ENCODE measurements around the gene METTL25.
A peak's percentile ranks its signal among the peaks of the same experiment; 100 is the strongest.
"Not testable (repeated sequence)": the region's sequence is repeated elsewhere in the genome, so short reads cannot be mapped to it uniquely, and the experiment has no call there.

METTL25 gene

DNA sequence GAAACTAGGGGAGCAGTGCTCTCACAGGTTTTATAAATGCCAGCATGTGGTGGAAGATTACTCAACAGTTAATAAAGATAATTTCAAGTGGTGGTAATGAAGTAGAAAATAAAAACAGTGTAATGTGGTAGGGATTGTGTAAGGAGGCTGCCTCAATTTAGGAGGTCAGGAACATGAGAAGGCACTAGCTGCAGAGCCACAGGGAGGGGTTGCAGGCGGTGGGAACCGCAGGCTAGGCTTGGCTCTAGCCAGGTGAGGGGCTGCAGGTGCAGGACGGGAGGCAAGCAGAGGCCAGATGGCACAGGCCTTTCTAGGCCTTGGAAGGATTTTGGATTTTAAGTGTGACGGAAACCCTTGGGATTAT, 768 bp downstream of the METTL25 start:
- no peaks in the 10 kb centered on the region for H3K27me3 ChIP-seq (ENCODE audit: control insufficient read depth, insufficient read depth, low read length)
- no peak overlapping the region for H3K27ac ChIP-seq (ENCODE audit: low read length)
- peak overlapping the region; percentile 98 for H3K4me3 ChIP-seq (ENCODE audit: low read length)
- H3K9me3 ChIP-seq (ENCODE audit: control insufficient read depth, low read depth, low read length) = no peaks in the 10 kb centered on the region
- no peak overlapping the region for H3K9ac ChIP-seq (ENCODE audit: low read length)
- peaks cover 20% of the 10 kb centered on the region for H3K36me3 ChIP-seq (ENCODE audit: control insufficient read depth, low read depth, low read length)
- H3K4me1 ChIP-seq (ENCODE audit: control insufficient read depth, low read depth, low read length) = no peaks in the 10 kb centered on the region

DNA sequence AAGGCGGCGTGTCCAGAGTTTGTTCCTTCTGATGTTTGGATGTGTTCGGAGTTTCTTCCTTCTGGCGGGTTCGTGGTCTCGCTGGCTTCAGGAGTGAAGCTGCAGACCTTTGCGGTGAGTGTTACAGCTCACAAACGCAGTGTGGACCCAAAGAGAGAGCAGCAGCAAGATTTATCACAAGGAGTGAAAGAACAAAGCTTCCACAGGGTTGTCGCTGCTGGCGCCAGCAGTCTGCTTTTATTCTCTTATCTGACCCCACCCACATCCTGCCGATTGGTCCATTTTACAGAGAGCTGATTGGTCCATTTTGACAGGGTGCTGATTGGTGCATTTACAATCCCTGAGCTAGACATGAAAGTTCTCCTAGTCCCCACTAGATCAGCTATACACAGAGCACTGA, 2.5 kb downstream of the METTL25 start:
- not testable (repeated sequence) for H3K9me3 ChIP-seq (ENCODE audit: control insufficient read depth, low read depth, low read length); H3K9ac ChIP-seq (ENCODE audit: low read length); H3K4me3 ChIP-seq (ENCODE audit: low read length); H3K27ac ChIP-seq (ENCODE audit: low read length); H3K4me1 ChIP-seq (ENCODE audit: control insufficient read depth, low read depth, low read length); H3K36me3 ChIP-seq (ENCODE audit: control insufficient read depth, low read depth, low read length); H3K27me3 ChIP-seq (ENCODE audit: control insufficient read depth, insufficient read depth, low read length)

DNA sequence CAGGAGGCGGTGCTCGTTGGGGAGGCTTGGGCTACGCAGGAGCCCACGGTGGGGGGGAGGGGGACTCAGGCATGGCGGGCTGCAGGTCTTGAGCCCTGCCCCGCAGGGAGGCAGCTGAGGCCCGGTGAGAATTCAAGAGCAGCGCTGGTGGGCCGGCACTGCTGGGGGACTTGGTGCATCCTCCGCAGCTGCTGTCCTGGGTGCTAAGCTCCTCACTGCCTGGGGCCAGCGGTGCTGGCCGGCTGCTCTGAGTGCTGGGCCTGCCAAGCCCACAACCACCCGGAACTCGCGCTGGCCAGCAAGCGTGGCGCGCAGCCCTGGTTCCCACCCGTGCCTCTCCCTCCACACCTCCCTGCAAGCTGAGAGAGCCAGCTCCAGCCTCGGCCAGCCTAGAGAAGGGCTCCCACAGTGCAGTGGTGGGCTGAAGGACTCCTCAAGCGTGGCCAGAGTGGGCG, 3.2 kb downstream of the METTL25 start:
- H3K9ac ChIP-seq (ENCODE audit: low read length) = no peak overlapping the region
- no peaks in the 10 kb centered on the region for H3K9me3 ChIP-seq (ENCODE audit: control insufficient read depth, low read depth, low read length)
- peaks cover 1% of the 10 kb centered on the region for H3K36me3 ChIP-seq (ENCODE audit: control insufficient read depth, low read depth, low read length)
- no peaks in the 10 kb centered on the region for H3K27me3 ChIP-seq (ENCODE audit: control insufficient read depth, insufficient read depth, low read length)
- no peak overlapping the region for H3K27ac ChIP-seq (ENCODE audit: low read length)
- H3K4me3 ChIP-seq (ENCODE audit: low read length) = no peak overlapping the region
- H3K4me1 ChIP-seq (ENCODE audit: control insufficient read depth, low read depth, low read length) = no peaks in the 10 kb centered on the region

DNA sequence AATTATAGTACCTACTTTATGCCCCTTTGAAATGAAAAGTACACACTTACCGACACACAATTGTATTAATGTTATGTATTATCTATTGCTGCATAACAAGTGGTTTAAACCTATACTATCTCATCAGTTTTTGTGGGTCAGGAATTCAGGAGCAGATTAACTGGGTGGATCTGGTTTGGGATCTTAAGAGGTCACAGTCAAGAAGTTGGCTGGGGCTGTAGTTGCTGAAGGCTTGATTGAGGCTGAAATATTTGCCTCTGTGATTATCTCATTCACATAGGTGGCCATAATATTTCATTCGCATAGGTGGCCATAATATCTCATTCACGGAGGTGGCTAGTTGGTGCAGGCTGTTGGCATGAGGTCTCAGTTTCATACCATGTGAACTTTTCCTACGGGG, 5.7 kb downstream of the METTL25 start:
- Histone ChIP-seq H3K27me3 (ENCODE audit: control insufficient read depth, insufficient read depth, low read length) (no peaks in the 10 kb centered on the region), H3K27ac (ENCODE audit: low read length) (no peak overlapping the region), H3K9me3 (ENCODE audit: control insufficient read depth, low read depth, low read length) (no peaks in the 10 kb centered on the region), H3K9ac (ENCODE audit: low read length) (no peak overlapping the region), H3K4me3 (ENCODE audit: low read length) (no peak overlapping the region), H3K4me1 (ENCODE audit: control insufficient read depth, low read depth, low read length) (no peaks in the 10 kb centered on the region), H3K36me3 (ENCODE audit: control insufficient read depth, low read depth, low read length) (no peaks in the 10 kb centered on the region)

DNA sequence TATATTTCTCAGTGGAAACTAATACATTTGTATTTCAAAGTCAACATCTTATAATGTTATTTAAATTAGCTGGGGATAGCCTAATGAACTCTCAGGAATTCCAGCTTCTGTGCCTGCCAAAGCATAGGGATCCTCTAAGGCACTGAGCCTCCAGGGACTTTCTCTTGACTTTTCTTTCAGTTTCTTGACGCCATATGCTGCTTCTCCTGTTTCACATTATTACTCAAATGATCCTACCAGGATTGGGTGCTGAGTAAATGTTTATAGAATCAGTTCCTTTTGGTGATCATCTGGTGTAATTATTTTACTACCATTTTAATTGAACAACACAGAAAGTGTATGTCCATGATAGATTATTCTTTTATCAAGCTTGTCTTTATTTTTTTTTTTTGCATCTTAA, 7.9 kb downstream of the METTL25 start:
- Histone ChIP-seq H3K36me3 (ENCODE audit: control insufficient read depth, low read depth, low read length) (no peaks in the 10 kb centered on the region), H3K27ac (ENCODE audit: low read length) (no peak overlapping the region), H3K4me3 (ENCODE audit: low read length) (no peak overlapping the region), H3K27me3 (ENCODE audit: control insufficient read depth, insufficient read depth, low read length) (no peaks in the 10 kb centered on the region), H3K9me3 (ENCODE audit: control insufficient read depth, low read depth, low read length) (no peaks in the 10 kb centered on the region), H3K9ac (ENCODE audit: low read length) (no peak overlapping the region), H3K4me1 (ENCODE audit: control insufficient read depth, low read depth, low read length) (no peaks in the 10 kb centered on the region)

DNA sequence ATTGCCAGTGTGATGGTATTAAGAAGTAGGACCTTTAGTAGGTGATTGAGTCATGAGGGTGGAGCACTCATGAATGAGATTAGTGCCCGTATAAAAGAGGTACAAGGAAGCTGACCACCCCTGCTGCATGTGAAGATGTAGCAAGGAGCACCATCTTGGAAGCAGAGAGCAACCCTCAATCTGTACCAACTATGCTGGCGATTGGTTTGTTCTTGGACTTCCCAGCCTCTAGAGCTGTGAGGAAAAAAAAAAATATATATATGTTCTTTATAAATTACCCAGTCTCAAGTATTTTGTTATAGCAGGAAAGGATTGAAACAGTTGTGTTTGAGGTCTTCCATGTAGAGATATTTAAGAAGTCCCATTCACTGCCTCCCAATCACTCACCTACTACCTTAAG, 16.9 kb downstream of the METTL25 start:
- Histone ChIP-seq H3K36me3 (ENCODE audit: control insufficient read depth, low read depth, low read length) (no peaks in the 10 kb centered on the region), H3K4me1 (ENCODE audit: control insufficient read depth, low read depth, low read length) (no peaks in the 10 kb centered on the region), H3K27ac (ENCODE audit: low read length) (no peak overlapping the region), H3K9me3 (ENCODE audit: control insufficient read depth, low read depth, low read length) (peaks cover 4% of the 10 kb centered on the region), H3K27me3 (ENCODE audit: control insufficient read depth, insufficient read depth, low read length) (no peaks in the 10 kb centered on the region), H3K9ac (ENCODE audit: low read length) (no peak overlapping the region), H3K4me3 (ENCODE audit: low read length) (no peak overlapping the region)

DNA sequence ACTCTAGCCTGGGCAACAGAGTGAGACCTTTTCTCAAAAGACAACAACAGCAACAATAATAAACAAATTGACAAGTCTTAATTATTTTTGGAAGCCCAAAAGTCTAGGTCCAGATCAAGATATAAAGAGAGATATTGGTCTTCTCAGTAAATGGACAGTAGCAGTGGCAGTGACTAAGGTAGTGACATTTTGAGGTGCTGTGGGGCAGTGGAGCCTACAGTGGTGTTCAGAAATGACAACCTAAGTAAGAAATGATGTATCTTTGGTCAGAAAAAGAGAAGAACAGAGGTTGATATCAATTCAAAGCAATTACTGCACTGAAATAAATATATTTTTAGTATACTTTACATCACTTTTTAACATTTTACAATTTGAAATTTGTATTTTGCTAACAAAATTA, 20.7 kb downstream of the METTL25 start:
- Histone ChIP-seq H3K9ac (ENCODE audit: low read length) (no peak overlapping the region), H3K27me3 (ENCODE audit: control insufficient read depth, insufficient read depth, low read length) (no peaks in the 10 kb centered on the region), H3K4me1 (ENCODE audit: control insufficient read depth, low read depth, low read length) (no peaks in the 10 kb centered on the region), H3K4me3 (ENCODE audit: low read length) (no peak overlapping the region), H3K9me3 (ENCODE audit: control insufficient read depth, low read depth, low read length) (peaks cover 1% of the 10 kb centered on the region), H3K36me3 (ENCODE audit: control insufficient read depth, low read depth, low read length) (no peaks in the 10 kb centered on the region), H3K27ac (ENCODE audit: low read length) (no peak overlapping the region)

DNA sequence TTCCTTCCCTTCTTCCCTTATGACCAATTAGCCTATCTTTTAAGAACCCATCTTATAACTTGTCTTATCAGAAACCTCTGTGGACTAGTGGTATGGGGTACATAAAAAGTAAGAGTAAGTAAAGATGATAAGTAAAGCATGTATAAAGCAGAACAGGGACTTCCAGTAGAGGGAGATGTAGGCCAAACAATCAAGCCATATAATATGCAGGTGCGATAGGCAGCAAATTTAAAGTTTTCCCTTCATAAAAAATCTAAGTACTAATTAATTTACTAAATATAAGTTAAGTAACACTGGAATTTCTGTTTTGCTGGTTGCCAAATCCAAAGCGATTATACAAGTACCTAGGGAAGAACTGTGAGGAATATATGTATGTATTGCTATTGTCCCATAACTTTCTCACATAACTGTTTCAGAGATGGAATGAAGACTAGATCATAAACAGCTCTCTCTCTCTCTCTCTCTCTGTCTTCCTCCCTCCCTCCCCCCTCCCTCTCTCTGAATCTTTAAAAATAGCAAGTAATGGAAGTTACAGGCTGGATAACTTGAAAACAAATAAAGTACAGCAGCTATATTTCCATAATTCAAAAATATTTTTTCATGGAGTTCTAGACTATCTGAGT, 25.7 kb downstream of the METTL25 start:
- Histone ChIP-seq H3K27me3 (ENCODE audit: control insufficient read depth, insufficient read depth, low read length) (no peaks in the 10 kb centered on the region), H3K4me3 (ENCODE audit: low read length) (no peak overlapping the region), H3K4me1 (ENCODE audit: control insufficient read depth, low read depth, low read length) (no peaks in the 10 kb centered on the region), H3K36me3 (ENCODE audit: control insufficient read depth, low read depth, low read length) (no peaks in the 10 kb centered on the region), H3K27ac (ENCODE audit: low read length) (no peak overlapping the region), H3K9me3 (ENCODE audit: control insufficient read depth, low read depth, low read length) (no peaks in the 10 kb centered on the region), H3K9ac (ENCODE audit: low read length) (no peak overlapping the region)

DNA sequence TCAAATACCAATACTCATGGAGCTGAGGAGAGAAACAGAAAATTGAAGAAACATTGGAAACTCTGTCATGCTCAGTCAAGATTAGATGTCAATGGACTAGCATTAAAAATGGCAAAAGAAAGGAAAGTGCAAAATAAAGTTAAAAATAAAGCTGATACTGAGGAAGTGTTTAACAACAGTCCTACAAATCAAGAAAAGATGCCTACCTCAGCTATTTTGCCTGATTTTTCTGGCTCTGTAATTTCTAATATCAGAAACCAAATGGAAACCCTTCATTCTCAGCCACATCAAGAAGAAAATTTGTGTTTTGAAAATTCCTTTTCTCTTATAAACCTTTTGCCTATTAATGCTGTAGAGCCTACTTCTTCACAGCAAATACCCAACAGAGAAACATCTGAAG, 40.5 kb downstream of the METTL25 start:
- H3K36me3 ChIP-seq (ENCODE audit: control insufficient read depth, low read depth, low read length) = no peaks in the 10 kb centered on the region
- H3K9me3 ChIP-seq (ENCODE audit: control insufficient read depth, low read depth, low read length) = no peaks in the 10 kb centered on the region
- no peak overlapping the region for H3K27ac ChIP-seq (ENCODE audit: low read length)
- H3K4me3 ChIP-seq (ENCODE audit: low read length) = no peak overlapping the region
- no peak overlapping the region for H3K9ac ChIP-seq (ENCODE audit: low read length)
- H3K4me1 ChIP-seq (ENCODE audit: control insufficient read depth, low read depth, low read length) = no peaks in the 10 kb centered on the region
- no peaks in the 10 kb centered on the region for H3K27me3 ChIP-seq (ENCODE audit: control insufficient read depth, insufficient read depth, low read length)

DNA sequence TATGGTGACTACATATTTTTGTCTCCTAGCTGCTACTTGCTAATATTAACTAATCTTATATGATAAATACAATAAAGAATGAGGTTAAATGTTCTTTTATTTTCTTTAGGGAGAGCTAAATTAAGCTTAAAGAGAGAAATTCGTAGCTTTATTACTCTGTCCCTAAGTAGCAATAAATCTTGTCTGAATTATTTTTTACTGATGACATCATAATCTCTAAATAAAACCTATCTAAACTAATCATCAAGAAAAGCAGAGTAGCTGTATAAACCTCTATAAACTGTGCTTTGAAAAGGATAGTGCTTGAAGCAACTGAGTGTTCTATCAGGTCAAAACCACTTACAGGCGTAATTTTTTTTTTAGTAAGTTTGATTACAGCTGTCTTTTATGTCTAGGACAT, 42.5 kb downstream of the METTL25 start:
- H3K27ac ChIP-seq (ENCODE audit: low read length) = no peak overlapping the region
- no peaks in the 10 kb centered on the region for H3K4me1 ChIP-seq (ENCODE audit: control insufficient read depth, low read depth, low read length)
- no peaks in the 10 kb centered on the region for H3K36me3 ChIP-seq (ENCODE audit: control insufficient read depth, low read depth, low read length)
- no peak overlapping the region for H3K4me3 ChIP-seq (ENCODE audit: low read length)
- H3K9ac ChIP-seq (ENCODE audit: low read length) = no peak overlapping the region
- H3K27me3 ChIP-seq (ENCODE audit: control insufficient read depth, insufficient read depth, low read length) = no peaks in the 10 kb centered on the region
- no peaks in the 10 kb centered on the region for H3K9me3 ChIP-seq (ENCODE audit: control insufficient read depth, low read depth, low read length)

DNA sequence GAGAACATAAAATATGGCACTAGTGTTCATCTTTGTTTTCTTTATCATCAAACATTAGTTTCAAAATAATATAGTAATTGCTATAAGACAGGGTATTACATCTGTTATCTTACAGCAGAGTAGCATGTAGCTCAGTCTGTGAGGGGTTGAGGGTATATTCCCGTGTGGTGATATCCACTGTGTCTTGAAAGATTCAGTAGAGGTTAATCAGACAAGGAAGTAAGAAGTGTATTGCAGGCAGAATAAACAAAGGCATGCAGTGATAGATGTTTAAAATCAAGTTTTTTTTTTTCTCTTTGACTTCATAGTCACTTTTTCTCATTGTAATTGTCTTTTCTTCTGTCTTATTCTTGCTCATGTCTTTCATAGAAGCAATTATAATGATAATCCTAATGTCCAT, 48.3 kb downstream of the METTL25 start:
- H3K9ac ChIP-seq (ENCODE audit: low read length) = no peak overlapping the region
- no peaks in the 10 kb centered on the region for H3K36me3 ChIP-seq (ENCODE audit: control insufficient read depth, low read depth, low read length)
- no peaks in the 10 kb centered on the region for H3K27me3 ChIP-seq (ENCODE audit: control insufficient read depth, insufficient read depth, low read length)
- H3K4me3 ChIP-seq (ENCODE audit: low read length) = no peak overlapping the region
- H3K9me3 ChIP-seq (ENCODE audit: control insufficient read depth, low read depth, low read length) = no peaks in the 10 kb centered on the region
- H3K27ac ChIP-seq (ENCODE audit: low read length) = no peak overlapping the region
- no peaks in the 10 kb centered on the region for H3K4me1 ChIP-seq (ENCODE audit: control insufficient read depth, low read depth, low read length)

DNA sequence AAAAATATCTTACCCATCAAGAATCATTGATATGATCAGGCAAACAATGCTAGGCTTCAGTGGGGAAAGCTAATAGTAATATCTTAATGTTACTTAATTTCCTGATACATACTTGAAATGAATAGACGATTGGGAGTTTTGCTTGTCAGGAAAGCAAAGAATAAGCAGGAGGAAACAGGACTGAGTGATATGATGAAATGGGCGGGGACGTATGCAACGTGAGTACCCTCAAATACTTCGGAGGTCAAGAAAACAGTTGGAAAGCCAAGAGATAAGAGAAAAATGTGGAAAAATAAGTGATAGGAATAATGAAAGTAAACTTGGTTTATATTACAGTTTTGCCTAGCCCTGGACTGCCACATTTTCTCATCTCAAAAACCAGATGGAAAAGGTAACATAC, 49.2 kb downstream of the METTL25 start:
- H3K27ac ChIP-seq (ENCODE audit: low read length) = no peak overlapping the region
- H3K4me3 ChIP-seq (ENCODE audit: low read length) = no peak overlapping the region
- H3K9me3 ChIP-seq (ENCODE audit: control insufficient read depth, low read depth, low read length) = no peaks in the 10 kb centered on the region
- H3K9ac ChIP-seq (ENCODE audit: low read length) = no peak overlapping the region
- H3K27me3 ChIP-seq (ENCODE audit: control insufficient read depth, insufficient read depth, low read length) = no peaks in the 10 kb centered on the region
- H3K36me3 ChIP-seq (ENCODE audit: control insufficient read depth, low read depth, low read length) = no peaks in the 10 kb centered on the region
- H3K4me1 ChIP-seq (ENCODE audit: control insufficient read depth, low read depth, low read length) = no peaks in the 10 kb centered on the region

Measured in iPS-18a (cell line).